ENCODE measurements around the gene GADL1.

Gene GADL1

DNA sequence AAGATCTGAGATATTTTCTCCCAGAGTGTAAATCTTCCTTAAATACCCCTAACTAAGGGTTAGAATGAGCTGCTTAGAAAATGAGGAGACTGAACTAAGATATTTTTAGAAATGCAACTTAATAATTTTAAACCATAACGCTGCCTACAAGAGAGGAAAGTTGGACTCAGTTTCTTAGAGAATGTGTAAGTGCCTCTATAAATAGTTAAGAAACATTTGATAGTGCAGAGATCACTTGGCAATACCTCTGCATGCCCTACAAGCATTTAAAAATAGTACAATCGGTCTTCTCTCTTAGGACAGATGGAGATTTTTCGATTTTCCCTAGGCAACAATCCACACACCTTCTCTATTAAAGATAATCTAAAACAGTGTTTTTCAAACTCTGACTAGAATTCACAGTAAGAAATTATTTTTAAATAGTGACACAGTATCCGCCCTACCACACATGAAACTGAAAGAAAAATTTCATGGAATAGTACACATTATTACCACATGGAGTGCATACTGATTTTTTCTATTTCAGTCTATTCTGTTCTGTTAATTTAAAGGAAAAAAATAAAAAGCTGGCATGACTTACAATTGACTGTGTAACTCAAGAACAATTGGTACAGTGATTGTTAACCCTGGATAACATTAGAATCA lies 83.2 kb downstream of the GADL1 start:
- no peak for DNase-seq (ENCODE audit: low spot score)

DNA sequence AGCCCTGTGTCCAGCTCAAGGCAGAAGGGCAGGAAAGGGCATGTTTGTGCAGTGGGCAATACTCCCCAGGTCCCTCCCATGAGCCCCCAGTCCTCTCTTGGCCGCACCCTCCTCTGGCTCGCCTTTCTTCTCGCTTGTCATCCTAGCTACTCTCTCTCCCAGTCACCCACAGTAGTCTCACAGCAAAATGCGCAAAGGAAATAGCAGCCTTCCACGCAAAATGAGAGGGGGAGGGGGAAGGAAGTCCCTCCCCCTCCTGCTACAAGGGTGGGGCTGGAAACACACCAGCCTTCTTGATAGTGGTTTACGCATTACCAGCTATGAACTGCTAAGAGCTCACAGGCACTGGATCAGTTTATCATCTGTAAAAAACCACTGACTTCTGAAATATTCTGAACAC lies 83.8 kb downstream of the GADL1 start:
- DNase-seq (ENCODE audit: low spot score): no peak

DNA sequence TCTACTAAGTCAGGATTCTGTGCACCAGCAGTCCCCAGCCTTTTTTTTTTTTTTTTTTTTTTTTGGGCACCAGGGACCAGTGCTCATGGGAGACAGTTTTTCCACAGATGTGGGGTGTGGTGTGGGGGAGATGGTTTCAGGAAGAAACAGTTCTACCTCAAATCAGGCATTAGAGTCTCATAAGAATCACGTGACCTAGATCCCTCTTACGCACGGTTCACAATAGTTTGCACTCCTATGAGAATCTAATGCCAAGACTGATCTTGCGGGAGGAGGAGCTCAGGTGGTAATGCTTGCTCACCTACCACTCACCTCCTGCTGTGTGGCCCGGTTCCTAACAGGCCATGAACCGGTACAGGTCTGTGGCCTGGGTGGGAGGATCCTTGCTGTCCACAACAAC lies 88.8 kb downstream of the GADL1 start:
- no peak for DNase-seq (ENCODE audit: low spot score)

DNA sequence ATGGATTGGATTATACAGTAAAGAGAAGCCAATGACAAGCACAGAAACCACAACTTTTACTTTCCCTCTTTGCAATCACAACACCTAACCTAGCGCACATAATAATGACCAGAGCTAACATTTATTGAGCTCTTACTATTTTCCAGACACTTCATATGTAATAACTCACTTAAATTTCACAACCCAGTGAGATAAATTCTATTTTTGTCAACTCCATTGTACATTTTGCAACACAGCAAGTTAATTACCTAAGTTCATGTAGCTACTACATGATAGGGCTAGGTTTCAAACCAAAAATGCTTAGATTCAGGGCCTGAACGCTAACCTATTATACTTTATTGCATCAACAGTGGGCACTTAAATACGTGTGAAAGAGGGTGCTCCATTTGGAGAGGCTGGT lies 89.5 kb downstream of the GADL1 start:
- no peak for DNase-seq (ENCODE audit: low spot score)

DNA sequence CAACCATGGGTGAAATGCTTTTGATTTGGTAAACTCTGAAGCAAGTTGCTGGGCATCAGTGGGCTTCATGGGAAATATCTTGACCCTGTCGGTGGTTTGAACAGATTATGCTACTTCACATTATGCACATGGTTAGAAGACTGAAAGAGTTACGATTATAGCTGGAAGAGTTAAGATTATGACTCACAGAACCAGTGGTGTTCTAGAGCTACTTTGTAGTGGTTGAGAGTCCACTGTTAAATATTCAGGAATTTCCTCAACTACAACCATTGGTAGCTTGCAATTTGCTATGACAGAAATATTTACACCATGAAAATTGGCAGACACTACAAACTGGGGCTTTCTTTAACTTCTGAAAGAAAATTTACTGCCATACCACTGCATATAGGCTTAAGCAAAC lies 99.3 kb downstream of the GADL1 start:
- DNase-seq (ENCODE audit: low spot score): peak; percentile 9

DNA sequence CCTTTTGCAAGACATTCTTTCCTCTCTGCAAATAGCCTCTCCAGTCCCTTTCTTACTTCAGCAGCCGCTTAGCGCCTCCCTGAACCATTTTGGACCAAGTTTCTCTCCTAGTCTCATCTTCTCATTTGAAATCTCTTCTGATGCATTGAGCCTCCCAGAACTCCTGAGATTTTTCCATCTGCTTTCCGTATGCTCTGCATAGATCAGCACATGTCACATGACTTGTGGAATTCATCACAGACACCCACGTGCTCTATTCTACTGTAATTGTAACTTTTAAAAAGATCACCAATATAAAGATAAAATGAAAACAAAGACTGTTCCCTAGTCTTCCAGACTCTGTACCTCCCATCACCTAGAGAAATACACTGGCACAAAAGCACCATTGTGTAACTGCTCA lies 100.7 kb downstream of the GADL1 start:
- no peak for DNase-seq (ENCODE audit: low spot score)

DNA sequence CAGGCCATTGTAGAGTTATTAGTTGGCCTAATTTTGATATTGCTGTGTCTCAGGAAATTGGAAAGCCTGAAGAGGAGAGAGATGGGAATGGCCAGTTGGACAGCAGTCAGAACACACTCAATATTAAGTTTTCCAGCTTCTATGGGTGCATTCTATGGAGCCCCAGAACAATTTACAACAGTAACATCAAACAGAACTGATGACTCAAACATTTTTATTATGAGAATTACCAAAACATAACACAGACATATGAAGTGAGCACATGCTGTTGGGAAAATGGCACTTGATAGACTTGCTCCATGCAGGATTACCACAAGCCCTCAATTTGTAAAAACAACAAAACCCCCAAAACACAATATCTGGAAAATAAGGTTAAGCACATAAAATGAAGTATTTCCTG lies 104.3 kb downstream of the GADL1 start:
- DNase-seq (ENCODE audit: low spot score): no peak

DNA sequence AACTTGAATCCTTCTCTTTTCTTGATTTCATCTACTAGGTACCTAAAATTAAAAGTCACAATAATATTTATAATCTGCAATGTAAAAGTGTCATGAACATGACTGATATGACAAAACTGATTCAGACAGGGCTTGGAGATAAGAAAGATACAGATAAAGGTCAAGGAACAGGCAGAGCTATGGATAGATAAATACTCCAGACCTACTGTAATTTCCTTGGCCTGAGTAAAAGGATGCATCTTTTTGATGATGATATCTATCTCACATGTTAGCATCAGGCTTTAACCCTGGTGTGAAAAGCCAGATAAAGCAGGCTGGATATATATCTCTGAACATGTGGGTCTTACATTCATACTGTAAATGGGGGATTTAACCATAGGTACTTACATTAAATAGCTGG lies 108.1 kb downstream of the GADL1 start:
- DNase-seq (ENCODE audit: low spot score): no peak

DNA sequence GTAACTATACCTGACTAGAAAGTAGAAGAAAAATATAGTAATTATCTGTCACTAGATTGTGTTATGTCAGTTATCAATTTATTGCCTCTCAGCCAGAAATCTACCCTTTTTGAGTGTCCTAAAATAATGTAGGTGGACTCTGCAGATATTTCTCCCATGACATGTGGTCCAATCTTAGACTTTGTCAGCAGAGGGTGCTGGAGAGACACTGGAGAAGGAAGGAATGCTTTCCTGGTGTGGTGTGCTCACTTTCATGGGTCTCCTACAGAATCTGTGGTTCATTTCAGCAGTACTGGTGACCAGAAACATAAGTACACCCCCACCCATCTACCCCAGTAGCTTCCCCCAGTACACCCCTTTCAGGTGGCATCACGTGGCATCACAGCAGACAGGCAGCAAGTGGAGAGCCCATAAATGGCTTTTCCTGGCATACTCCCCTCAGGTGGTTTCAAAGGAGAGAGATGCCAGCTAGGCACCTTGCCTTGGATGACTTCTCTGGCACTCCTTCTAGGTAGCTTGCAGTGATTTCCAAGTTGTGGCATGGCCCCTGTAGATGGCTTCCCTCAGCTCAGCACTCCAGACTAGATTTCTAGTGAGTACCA lies 114.7 kb downstream of the GADL1 start:
- DNase-seq (ENCODE audit: low spot score): peak; percentile 53

DNA sequence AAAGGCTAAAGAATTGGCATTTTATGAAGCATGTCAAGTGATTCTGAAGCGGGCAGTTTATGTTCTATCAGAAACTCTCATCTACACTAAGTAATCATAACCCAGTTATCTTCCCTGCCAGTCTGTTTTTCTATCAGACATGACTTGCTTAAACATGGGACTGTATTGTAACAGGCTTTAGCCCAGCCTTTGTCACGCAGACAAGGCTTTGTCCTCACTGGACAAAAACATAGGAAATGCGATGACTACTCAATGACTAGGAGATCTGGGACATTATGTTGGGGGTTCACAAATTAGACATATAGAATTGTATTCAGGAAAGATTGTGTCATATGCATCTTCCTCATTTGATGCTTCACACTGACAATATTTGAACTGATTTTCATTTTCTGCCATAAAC lies 115.5 kb downstream of the GADL1 start:
- no peak for DNase-seq (ENCODE audit: low spot score)

DNA sequence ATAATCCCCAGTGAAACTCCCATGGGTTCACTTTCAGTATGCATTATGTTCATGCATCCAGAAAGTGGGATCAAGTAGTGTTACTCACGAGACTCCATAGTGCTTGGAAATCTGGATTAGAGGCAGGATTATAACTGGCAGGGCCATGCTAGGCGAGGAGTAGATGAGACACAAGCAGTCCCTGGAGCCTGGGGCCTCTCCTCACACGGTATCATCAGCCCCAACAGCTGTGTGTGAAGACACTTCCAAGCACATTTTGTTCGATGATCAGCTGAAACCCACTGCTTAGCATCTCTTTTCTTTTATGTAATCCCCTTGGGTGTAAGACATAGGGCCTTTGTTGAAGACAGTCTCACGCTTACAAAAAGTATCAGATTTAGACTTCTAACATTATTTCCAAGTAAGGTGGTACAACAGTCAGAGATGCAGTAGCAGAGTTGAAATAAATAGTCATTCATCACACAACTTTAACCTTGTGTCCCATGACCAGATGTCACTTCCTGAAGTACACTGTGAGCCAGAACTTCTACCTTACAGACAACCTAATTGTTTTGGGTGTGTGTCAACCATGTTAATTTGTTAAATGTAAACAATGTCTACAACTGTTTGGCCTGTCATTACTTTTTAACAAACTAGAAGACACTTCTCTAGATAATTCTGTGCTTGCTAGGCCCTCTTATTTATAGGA lies 116.9 kb downstream of the GADL1 start:
- no peak for DNase-seq (ENCODE audit: low spot score)

DNA sequence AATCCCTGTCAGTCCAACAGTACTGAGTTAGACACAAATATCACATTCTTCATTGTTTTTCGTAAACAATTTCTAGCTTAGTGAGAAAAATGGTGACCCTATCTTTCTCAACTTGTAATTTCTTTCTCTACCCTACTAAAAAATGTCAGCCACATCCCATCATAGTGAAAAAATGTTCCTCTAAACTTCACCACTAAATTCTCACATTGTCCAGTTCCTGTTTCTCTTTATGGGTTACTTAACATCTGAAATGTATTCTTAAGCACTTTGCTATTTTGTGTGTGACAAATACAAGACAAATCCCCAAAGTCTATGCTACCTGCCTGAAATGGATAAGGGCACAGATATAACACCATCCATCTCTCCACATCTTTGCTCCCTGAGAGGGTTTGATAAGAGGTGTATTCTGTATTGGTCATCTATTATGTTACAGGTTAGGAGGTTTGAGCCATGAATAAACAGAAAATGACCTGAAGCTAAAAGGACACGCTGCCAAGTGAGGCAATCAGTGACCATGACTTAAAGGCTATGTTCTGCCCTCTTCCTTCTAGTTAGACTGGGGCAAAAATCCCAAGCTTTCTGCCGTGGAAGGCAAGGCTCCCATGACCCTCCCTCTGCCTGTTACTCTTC lies 118.2 kb downstream of the GADL1 start:
- DNase-seq (ENCODE audit: low spot score): no peak

DNA sequence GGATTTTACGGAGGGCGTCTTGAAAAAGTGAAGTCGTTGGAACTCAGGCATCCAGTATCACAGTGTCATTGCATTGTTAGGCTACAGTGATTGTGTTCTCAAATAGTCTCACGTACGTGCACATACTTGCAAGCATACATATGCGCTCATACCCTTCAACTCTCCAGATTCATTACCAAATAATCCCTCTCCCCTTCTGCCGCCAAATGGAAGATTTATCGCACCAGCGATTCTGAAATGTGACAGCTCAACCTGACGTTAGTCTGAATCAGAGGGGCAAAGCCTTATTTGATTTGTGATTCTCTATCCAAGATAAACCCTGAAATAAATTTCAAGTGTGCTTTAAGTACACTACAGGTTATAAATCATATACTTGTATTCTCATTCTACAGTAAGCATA lies 119.4 kb downstream of the GADL1 start:
- DNase-seq (ENCODE audit: low spot score): no peak

DNA sequence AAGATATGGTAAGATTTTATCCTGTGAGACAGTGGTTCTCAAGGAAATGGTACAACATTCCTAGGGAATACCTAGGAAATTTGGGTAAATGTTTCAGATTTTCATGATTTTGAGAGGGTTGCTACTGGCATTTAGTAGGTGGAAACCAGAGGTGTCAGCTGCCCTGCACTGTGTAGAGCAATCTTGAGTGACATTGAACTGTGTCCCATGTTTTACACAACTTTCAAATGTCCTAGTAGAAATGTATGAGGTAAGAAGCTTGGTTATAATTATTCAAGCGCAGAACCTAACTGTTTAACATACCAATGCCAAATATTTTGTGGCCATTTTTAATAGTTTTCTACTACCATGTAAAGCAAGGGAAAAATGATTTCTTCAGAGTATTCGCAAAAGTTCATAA lies 120.4 kb downstream of the GADL1 start:
- no peak for DNase-seq (ENCODE audit: low spot score)

DNA sequence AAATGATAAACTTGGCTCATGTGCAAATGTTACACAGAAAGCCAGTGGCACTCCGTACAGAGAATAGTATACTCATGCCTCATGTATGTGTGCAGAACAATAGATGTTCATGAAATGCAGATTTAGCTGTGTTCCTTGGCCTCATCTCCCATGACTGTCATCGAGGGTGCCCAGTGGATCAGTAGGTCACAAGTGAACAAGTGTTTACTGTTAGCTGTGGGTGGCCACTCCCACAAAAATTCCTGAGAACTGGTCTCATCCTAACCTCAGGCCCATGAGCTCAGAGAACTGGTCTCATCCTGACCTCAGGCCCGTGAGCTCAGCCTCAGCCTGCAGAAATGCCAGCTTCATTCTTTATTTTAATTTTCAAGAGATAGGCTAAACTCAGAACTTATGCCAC lies 124.1 kb downstream of the GADL1 start:
- DNase-seq (ENCODE audit: low spot score): peak; percentile 94

DNA sequence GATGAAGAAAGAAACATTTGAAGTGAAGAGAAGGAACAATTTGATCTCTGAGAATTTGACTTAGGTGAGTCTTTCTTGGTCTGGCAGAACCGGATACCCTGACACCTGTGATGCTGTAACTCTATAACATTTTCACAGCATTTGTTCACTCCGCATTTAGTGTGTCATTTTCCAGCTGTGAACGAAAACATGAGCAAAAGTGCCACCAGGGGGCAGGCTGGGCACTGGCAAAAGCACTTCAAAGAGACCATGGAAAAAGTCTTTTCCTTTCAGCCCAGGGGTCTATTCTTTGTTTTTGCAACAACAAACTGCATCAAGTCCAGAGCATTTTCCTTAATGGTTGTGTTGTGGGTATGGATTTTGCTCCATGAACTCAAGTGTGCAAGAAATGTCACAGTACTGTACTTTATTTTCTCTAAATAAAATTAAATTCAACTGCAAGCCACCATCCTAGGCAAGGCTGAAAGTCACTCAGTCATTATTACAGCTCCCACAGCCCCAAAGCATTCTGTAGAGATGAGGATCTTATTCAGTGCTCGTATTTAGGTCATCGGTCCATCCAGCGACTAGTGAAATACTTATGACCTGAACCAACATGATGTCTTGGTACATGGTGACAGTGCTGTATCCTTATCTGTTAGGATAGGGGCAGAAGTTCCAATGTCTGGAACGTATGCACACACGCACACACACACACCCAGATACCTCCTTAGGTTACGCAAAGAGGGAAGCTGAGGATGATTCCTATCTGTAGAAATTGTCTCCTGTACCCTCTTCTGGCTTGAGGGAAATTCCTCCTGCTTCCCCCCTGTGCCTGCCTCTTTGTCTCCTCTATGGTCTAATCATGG lies 125.5 kb downstream of the GADL1 start:
- DNase-seq (ENCODE audit: low spot score): peak; percentile 67

DNA sequence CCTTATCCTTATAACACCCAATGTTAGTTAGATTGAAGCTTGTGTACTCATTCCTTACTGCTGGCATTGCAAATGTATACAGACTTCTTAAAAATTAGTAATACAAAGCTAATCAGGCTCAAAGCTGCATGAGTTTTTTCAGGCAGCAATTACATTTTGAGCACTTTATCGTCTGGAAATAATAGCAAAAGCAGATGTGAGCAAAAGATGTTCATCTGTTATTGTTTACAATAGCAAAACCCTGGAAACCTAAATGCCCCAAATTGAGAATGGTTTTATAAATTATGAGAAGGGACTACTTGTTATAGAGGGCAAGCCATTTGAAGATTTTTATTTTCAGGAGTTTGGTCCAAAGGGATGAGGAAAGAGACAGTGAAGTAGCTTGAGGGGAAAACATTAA lies 126.4 kb downstream of the GADL1 start:
- no peak for DNase-seq (ENCODE audit: low spot score)

DNA sequence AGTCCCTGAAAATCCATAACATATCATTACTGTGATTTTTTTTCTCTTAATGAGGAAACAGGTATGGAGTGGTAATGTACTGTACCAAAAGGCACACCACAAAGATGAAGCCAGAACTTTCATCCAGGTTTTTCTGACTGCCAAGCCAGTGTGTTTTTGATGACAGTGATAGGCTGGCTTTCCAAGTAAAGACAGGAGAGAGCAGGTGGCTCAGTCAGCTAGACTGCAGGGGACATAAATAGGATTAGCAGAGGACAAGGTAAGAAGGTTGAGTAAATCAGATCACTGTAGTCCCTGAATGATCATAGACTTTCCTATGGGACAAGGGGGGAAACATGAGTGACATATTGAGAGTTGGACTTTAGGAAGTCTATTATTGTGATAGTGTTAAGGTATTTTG lies 127.9 kb downstream of the GADL1 start:
- no peak for DNase-seq (ENCODE audit: low spot score)

DNA sequence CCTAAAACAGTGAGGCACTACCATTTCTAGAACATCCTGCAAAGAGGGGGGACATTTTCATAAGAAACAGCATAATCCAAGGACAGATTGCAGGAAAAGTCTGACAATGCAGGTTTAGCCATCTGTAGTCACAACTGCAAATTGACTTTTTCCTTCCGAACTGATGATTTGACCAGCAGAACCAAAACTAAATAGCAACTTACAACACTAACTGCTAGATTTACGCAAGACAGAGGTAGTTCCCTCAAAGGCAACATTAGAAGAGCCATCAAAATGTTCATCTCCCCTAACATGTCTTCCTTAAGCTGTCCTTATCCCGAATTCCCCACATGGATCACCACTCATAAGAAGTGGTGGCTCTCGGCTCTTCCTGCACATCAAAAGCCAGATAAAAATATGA lies 129.6 kb downstream of the GADL1 start:
- no peak for DNase-seq (ENCODE audit: low spot score)

DNA sequence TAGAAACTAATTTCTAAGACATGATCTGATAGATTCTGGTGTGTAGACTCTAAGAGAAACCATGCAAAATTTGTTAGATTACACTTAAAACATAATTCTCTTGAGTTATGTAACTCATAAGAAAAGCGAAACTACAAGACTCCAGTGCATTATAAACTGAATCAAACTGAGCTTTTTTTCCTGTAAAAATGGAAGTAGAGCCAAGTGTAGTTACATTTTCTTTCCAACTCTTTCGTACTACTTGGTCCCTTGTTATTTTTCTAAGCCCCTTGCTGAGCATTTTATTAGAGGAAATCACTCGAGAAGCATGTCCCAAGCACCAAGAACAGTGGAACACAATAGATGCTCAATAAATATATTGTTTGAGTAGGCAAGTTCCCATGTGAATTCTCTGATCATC lies 130.2 kb downstream of the GADL1 start:
- DNase-seq (ENCODE audit: low spot score): no peak

DNA sequence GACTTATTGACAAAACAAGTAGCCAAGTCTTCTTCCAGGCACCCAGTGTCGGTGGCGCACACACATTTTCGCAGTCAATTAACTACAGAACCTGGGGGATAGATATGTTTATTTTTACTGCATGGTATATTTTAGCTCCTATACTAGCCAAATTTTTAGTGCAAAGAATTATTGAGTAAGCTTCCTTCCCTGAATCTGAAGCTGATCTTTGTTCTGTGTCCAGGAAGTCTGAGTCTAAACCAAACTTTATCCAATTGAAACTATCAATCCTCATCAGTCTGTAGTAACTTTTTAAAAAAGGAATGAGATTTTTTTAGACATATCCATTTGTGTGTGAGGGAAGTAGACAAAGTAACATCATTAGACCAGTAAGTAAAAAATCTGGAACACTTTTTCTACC lies 133.1 kb downstream of the GADL1 start:
- DNase-seq (ENCODE audit: low spot score): no peak

DNA sequence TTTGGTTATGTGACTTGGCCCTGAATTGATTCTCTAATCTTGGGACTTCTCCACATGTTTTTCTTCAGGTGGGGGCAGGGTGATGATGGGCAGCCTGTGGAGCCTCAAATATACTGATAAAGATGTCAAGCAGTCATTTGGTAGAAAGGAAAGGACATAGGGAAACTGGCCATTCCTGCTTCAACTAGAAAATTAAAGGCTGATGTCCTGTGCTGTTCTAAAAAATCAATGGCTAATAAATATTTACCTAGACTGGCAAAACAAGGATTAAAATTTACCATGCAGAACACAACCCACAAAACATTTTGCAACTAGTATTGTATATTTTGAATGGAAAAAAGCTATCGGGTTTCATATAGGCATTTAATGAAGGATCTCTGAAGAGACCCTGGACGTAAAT lies 133.7 kb downstream of the GADL1 start:
- DNase-seq (ENCODE audit: low spot score): no peak
